Thoracic aorta (tissue), 2 donors: ENCODE measurements around the gene SPATA18. TPM values are rescaled to one million over a fixed set of nuclear protein-coding genes. Genes with fewer than 3 reads are reported as not detected.
A peak's percentile ranks its signal among the peaks of the same experiment; 100 is the strongest.

ENCODE experiments used
- ATAC-seq: fragments of 150-250 bp; one replicate; pipeline ENCODE4 v1.8.0; 2017; ENCODE audit warnings: low read depth; ENCODE audit not compliant: insufficient number of reproducible peaks, low FRiP score
- DNase-seq: peaks from one replicate; pipeline ENCODE4 v3.0.0-alpha.2; 2020; ENCODE audit warnings: low spot score
- H3K27ac ChIP-seq, 2 donors: fragments of 200-600 bp; sonication (generic); 1 replicate in 1 of 2; 2 replicates in 1 of 2; pipeline ENCODE4 v1.5.1; 2016; ENCODE audit warnings: mild to moderate bottlenecking in 2 of 2, moderate library complexity in 2 of 2
- H3K27me3 ChIP-seq: fragments of 200-600 bp; sonication (generic); replicated peaks from 2 replicates; pipeline ENCODE4 v1.6.0; 2016; ENCODE audit warnings: mild to moderate bottlenecking; ENCODE audit not compliant: insufficient read depth
- H3K36me3 ChIP-seq: fragments of 200-600 bp; sonication (generic); one replicate; pipeline ENCODE4 v1.5.1; 2016
- H3K4me1 ChIP-seq, 2 donors: fragments of 200-600 bp; sonication (generic); 1 replicate in 1 of 2; 2 replicates in 1 of 2; pipeline versions ENCODE4 v1.5.1 to v1.6.0; 2016; ENCODE audit warnings: low read depth in 2 of 2, mild to moderate bottlenecking in 1 of 2; ENCODE audit not compliant: control insufficient read depth in 1 of 2
- H3K4me3 ChIP-seq: fragments of 200-600 bp; sonication (generic); 2 replicates; pipeline ENCODE4 v1.5.1; 2016; ENCODE audit warnings: mild to moderate bottlenecking
- H3K9me3 ChIP-seq: fragments of 200-600 bp; sonication (generic); 2 replicates; pipeline ENCODE4 v1.5.1; 2016
- total RNA-seq, 2 donors: library from RNA; depleted of rRNA; stranded (reverse); fragments of >200 nt; gene quantifications; one replicate each; pipeline versions ENCODE4 v1.1.0 to v1.2.3, GENCODE V29; 2016
- TF ChIP-seq, protein P1 (sequence below): fragments of 200-600 bp; sonication (generic); IDR thresholded peaks from one replicate; pipeline ENCODE4 v1.5.1; 2019; ENCODE audit warnings: antibody characterized with exemption

Gene SPATA18
- total RNA-seq, 2 donors from 2014 or later = 8.0 to 9.0 TPM

DNA sequence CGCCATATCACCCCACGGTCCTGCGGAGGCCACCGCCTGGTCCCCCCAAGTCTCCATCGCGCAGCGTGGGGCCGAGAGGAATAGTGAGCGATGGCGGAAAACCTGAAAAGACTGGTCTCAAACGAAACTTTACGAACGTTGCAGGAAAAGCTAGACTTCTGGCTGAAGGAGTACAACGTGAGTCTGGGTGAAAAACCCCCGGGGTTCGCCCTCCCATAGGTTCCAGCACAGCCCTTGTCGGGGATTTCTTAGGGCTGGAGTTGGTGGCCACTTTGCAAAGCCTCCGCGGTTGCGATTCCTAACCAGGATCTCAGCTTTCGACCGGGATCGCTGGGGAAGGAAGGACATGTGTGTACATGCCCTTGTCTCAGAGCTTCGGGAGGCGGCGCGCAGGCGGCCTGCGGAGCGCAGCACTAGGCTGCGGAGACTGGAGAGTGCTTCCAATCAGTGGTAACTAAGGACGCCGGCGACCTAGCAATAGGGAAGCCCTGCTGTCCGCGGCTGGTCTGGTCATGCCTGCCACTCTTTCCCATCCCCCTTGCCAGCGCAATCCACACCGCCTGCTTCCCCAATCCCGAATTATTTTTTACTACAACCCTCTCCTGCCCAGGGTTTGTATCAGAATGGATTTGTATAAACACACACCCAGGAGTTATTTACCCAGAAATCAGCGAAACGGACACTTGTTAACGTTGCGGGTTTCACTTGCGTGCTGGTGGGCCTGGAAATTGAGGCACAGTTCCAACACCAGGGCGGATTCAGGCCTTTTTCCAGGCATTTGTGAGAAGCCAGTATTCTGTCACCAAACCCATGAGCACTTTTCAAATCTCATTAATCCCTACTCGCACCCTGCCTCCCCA lies 741 bp downstream of the SPATA18 start:
- Histone ChIP-seq H3K27ac (peak overlapping the region; percentile 54 to 81), H3K36me3 (no peaks in the 10 kb centered on the region), H3K9me3 (no peaks in the 10 kb centered on the region), H3K4me3 (peak overlapping the region; percentile 87), H3K27me3 (no peaks in the 10 kb centered on the region), H3K4me1 (peaks cover 7 to 9% of the 10 kb centered on the region in 2 donors)
- DNase-seq (peak; percentile 19), ATAC-seq (peak; percentile 75)
- TF ChIP-seq, protein P1, sequence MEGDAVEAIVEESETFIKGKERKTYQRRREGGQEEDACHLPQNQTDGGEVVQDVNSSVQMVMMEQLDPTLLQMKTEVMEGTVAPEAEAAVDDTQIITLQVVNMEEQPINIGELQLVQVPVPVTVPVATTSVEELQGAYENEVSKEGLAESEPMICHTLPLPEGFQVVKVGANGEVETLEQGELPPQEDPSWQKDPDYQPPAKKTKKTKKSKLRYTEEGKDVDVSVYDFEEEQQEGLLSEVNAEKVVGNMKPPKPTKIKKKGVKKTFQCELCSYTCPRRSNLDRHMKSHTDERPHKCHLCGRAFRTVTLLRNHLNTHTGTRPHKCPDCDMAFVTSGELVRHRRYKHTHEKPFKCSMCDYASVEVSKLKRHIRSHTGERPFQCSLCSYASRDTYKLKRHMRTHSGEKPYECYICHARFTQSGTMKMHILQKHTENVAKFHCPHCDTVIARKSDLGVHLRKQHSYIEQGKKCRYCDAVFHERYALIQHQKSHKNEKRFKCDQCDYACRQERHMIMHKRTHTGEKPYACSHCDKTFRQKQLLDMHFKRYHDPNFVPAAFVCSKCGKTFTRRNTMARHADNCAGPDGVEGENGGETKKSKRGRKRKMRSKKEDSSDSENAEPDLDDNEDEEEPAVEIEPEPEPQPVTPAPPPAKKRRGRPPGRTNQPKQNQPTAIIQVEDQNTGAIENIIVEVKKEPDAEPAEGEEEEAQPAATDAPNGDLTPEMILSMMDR = no peak

DNA sequence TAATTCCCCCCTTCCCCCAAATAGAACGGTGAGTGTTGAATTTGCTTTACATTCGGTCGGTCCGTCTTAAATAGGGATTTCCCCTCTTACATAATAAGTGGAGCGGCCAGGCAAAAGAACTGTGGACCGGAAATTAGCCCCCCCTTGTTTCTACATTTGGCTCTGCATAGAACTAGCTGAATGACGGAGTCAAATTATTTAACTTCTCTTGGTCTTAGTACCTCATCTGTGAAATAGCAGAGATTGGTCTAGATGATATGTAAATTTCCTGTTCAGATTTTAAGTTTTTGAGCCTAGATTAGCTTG lies 1.3 kb downstream of the SPATA18 start:
- peaks cover 7 to 9% of the 10 kb centered on the region in 2 donors for H3K4me1 ChIP-seq
- peak overlapping the region; percentile 54 to 81 for H3K27ac ChIP-seq
- no peaks in the 10 kb centered on the region for H3K9me3 ChIP-seq
- no peaks in the 10 kb centered on the region for H3K27me3 ChIP-seq
- TF ChIP-seq, protein P1 = no peak
- H3K4me3 ChIP-seq = peak overlapping the region; percentile 87
- no peak for DNase-seq
- peak; percentile 65 for ATAC-seq
- H3K36me3 ChIP-seq = no peaks in the 10 kb centered on the region

DNA sequence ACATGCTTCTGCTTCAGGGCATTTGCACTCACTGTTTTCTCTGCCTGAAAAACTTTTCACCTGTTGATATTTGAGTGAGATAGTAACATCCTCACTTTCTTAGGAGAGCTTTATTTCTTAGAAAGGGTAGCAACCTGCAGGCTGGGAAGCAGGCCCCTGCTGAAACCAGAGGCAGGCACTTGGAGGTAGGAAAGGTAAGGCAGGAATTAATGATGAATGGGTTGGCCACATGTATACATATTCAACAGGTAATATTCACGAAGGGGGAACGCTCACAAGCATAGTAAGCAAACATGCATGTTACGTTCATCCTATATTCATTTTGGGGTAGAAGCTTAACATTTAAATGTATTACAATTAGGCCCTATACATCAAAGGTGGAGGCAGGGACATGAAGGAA lies 3.1 kb downstream of the SPATA18 start:
- Histone ChIP-seq H3K36me3 (no peaks in the 10 kb centered on the region), H3K9me3 (no peaks in the 10 kb centered on the region), H3K4me1 (peaks cover 7 to 13% of the 10 kb centered on the region in 2 donors), H3K27ac (no peak overlapping the region), H3K4me3 (no peak overlapping the region), H3K27me3 (no peaks in the 10 kb centered on the region)
- no peak for ATAC-seq
- no peak for DNase-seq
- TF ChIP-seq, protein P1 = no peak

- Histone ChIP-seq H3K27me3 (no peaks in the 10 kb centered on the region), H3K27ac (no peak overlapping the region), H3K4me1 (peaks cover 5 to 15% of the 10 kb centered on the region in 2 donors), H3K36me3 (no peaks in the 10 kb centered on the region), H3K9me3 (no peaks in the 10 kb centered on the region), H3K4me3 (no peak overlapping the region)
- TF ChIP-seq, protein P1 = no peak
- DNase-seq = no peak
- ATAC-seq = no peak
Measured at GRCh38 chr4:52057196-52057595, 6.1 kb downstream of the SPATA18 start.

GRCh38 chr4:52058275-52058674 lies 7.2 kb downstream of the SPATA18 start:
- TF ChIP-seq, protein P1 = no peak
- Histone ChIP-seq H3K4me3 (no peak overlapping the region), H3K4me1 (peaks cover 0 to 7% of the 10 kb centered on the region in 2 donors), H3K27ac (no peak overlapping the region), H3K27me3 (no peaks in the 10 kb centered on the region), H3K36me3 (no peaks in the 10 kb centered on the region), H3K9me3 (no peaks in the 10 kb centered on the region)
- DNase-seq (no peak), ATAC-seq (no peak)
